Smooth muscle cell (in vitro differentiated cells): ENCODE results near the gene EMC10. TPM values are rescaled to one million over a fixed set of nuclear protein-coding genes. Genes with fewer than 3 reads are reported as not detected.
A peak's percentile ranks its signal among the peaks of the same experiment; 100 is the strongest.

Experiments
- DNase-seq: peaks from one replicate; lab custom pipeline; 2025; ENCODE audit not compliant: unreplicated experiment; lab: John Stamatoyannopoulos, UW
- H2AFZ ChIP-seq: fragments of 200-600 bp; sonication (generic); 2 replicates; pipeline ENCODE4 v1.6.0; 2016; ENCODE audit warnings: antibody characterized with exemption, low read depth, mild to moderate bottlenecking
- H3F3A ChIP-seq: fragments of 200-600 bp; sonication (generic); 2 replicates; pipeline ENCODE4 v1.6.0; 2017; ENCODE audit warnings: antibody characterized with exemption, low read depth
- H3K27ac ChIP-seq: fragments of 200-600 bp; sonication (generic); 2 replicates; pipeline ENCODE4 v1.5.1; 2016; ENCODE audit warnings: low read depth, mild to moderate bottlenecking
- H3K27me3 ChIP-seq: fragments of 200-600 bp; sonication (generic); 2 replicates; pipeline ENCODE4 v1.6.1; 2016; ENCODE audit warnings: low read depth, mild to moderate bottlenecking
- H3K36me3 ChIP-seq: fragments of 200-600 bp; sonication (generic); 2 replicates; pipeline ENCODE4 v1.5.1; 2016; ENCODE audit warnings: low read depth
- H3K4me1 ChIP-seq: fragments of 200-600 bp; sonication (generic); 2 replicates; pipeline ENCODE4 v1.5.1; 2016; ENCODE audit warnings: low read depth
- H3K4me2 ChIP-seq: fragments of 200-600 bp; sonication (generic); 2 replicates; pipeline ENCODE4 v1.6.0; 2016; ENCODE audit warnings: mild to moderate bottlenecking
- H3K4me3 ChIP-seq: fragments of 200-600 bp; sonication (generic); 2 replicates; pipeline ENCODE4 v1.5.1; 2016; ENCODE audit warnings: mild to moderate bottlenecking
- H3K79me2 ChIP-seq: fragments of 200-600 bp; sonication (generic); 2 replicates; pipeline ENCODE4 v1.6.0; 2016; ENCODE audit warnings: low read depth, mild to moderate bottlenecking
- H3K9ac ChIP-seq: fragments of 200-600 bp; sonication (generic); 2 replicates; pipeline ENCODE4 v1.6.0; 2016; ENCODE audit warnings: low read depth
- H3K9me3 ChIP-seq: fragments of 200-600 bp; sonication (generic); replicated peaks from 2 replicates; pipeline ENCODE4 v1.5.1; 2016; ENCODE audit warnings: low read depth
- H4K20me1 ChIP-seq: fragments of 200-600 bp; sonication (generic); 2 replicates; pipeline ENCODE4 v1.6.0; 2016; ENCODE audit warnings: low read depth
- CTCF ChIP-seq: fragments of 200-600 bp; sonication (generic); IDR thresholded peaks from 2 replicates; pipeline ENCODE4 v1.5.1; 2017; ENCODE audit warnings: borderline replicate concordance, mild to moderate bottlenecking, antibody characterized with exemption; ENCODE audit not compliant: insufficient read depth, poor library complexity, severe bottlenecking
- WGBS: methylation state at CpG from one replicate; pipeline ENCODE4 v1.1.7; 2016; ENCODE audit warnings: low lambda C conversion rate; 5-methylcytosine and 5-hydroxymethylcytosine counted together
- polyA plus RNA-seq: library from polyadenylated mRNA; unstranded; fragments of >200 nt; fragmentation: Nextera tagmentation; extraction: Ambion mirVana; gene quantifications from 2 replicates; pipeline ENCODE4 v1.2.1, GENCODE V29; 2016
- total RNA-seq: library from RNA; depleted of rRNA; stranded (reverse); fragments of >200 nt; gene quantifications from 2 replicates; pipeline ENCODE4 v1.2.3, GENCODE V29; 2014

The EMC10 gene
- total and polyA plus RNA-seq, 2 experiments from 2014 or later, result 18.0 to 51.7 TPM

GRCh38 chr19:50475101-50475568 is 1.2 kb upstream of the EMC10 start:
- Histone ChIP-seq H4K20me1 (peaks cover 24% of the 10 kb centered on the region), H3K4me3 (no peak overlapping the region), H3F3A (peaks cover 6% of the 10 kb centered on the region), H3K79me2 (peaks cover 16% of the 10 kb centered on the region), H3K27me3 (no peaks in the 10 kb centered on the region), H3K4me1 (peaks cover 7% of the 10 kb centered on the region), H3K27ac (no peak overlapping the region), H3K4me2 (no peak overlapping the region), H3K36me3 (no peaks in the 10 kb centered on the region), H3K9ac (no peak overlapping the region), H3K9me3 (no peaks in the 10 kb centered on the region), H2AFZ (no peak overlapping the region)
- no peak for DNase-seq
- WGBS, result 88% methylated on average over 12 of the region's 12 CpGs
- no peak for TF ChIP-seq CTCF

DNA sequence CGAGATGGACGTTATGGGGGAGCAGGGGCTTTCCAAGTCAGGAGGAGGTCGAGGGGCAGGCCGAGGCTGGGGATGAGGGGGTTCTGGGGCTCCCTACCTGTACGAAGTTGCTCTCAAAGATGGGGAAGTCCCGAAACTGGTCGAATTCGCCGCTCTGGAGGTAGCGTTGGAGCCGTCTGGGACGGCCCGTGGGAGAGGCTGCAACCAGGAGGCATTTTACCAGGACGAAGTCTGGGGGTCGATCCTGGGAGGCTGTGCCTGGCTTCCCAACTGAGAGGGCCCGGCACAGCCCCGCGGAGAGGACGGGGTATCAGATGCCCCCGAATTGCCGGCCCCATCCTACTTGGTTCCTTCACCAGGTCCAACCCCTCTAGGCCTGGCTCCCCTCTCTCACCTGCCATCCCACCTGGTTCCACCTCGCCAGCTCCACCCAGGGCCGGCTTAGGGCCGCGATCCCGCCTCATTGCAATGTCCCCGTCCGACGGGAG is 527 bp upstream of the EMC10 start:
- peaks cover 7% of the 10 kb centered on the region for H3K4me1 ChIP-seq
- no peak for DNase-seq
- H3F3A ChIP-seq, result peaks cover 6% of the 10 kb centered on the region
- H4K20me1 ChIP-seq, result peaks cover 24% of the 10 kb centered on the region
- H3K27me3 ChIP-seq, result no peaks in the 10 kb centered on the region
- peak overlapping the region; percentile 97 for H3K4me3 ChIP-seq
- no peak for TF ChIP-seq CTCF
- peaks cover 16% of the 10 kb centered on the region for H3K79me2 ChIP-seq
- H3K36me3 ChIP-seq, result no peaks in the 10 kb centered on the region
- H3K9ac ChIP-seq, result no peak overlapping the region
- WGBS, result 70% methylated on average over 18 of the region's 29 CpGs
- no peak overlapping the region for H2AFZ ChIP-seq
- no peak overlapping the region for H3K27ac ChIP-seq
- no peak overlapping the region for H3K4me2 ChIP-seq
- H3K9me3 ChIP-seq, result no peaks in the 10 kb centered on the region

- WGBS, result 24% methylated on average over 20 of the region's 20 CpGs
- H3K9ac ChIP-seq, result peak overlapping the region; percentile 85
These were observed 566 bp downstream of the EMC10 start for GRCh38 chr19:50476907-50477238.

More at GRCh38 chr19:50476907-50477238, 566 bp downstream of the EMC10 start:
- H3F3A ChIP-seq, result peaks cover 6% of the 10 kb centered on the region
- peak overlapping the region; percentile 97 for H3K4me3 ChIP-seq
- H2AFZ ChIP-seq, result peak overlapping the region; percentile 100
- H3K4me1 ChIP-seq, result peaks cover 7% of the 10 kb centered on the region
- peak overlapping the region; percentile 98 for H3K4me2 ChIP-seq
- no peaks in the 10 kb centered on the region for H3K27me3 ChIP-seq
- H4K20me1 ChIP-seq, result peaks cover 24% of the 10 kb centered on the region
- no peak for TF ChIP-seq CTCF
- no peaks in the 10 kb centered on the region for H3K36me3 ChIP-seq
- H3K79me2 ChIP-seq, result peaks cover 16% of the 10 kb centered on the region
- no peaks in the 10 kb centered on the region for H3K9me3 ChIP-seq
- DNase-seq, result no peak
- H3K27ac ChIP-seq, result no peak overlapping the region
